Mucosa of gallbladder (tissue), 1 donor: ENCODE measurements around the gene SNRPB. TPM values are rescaled to one million over a fixed set of nuclear protein-coding genes. Genes with fewer than 3 reads are reported as not detected.
A peak's percentile ranks its signal among the peaks of the same experiment; 100 is the strongest.
"Not testable (repeated sequence)": the region's sequence is repeated elsewhere in the genome, so short reads cannot be mapped to it uniquely, and the experiment has no call there.

Experiments
- DNase-seq: peaks from one replicate; pipeline ENCODE4 v3.0.0-alpha.2; 2020; ENCODE audit warnings: low spot score
- total RNA-seq: library from RNA; stranded (reverse); gene quantifications from one replicate; pipeline ENCODE4 v1.2.1, GENCODE V29; 2021
- donor health status: DM: no; HTN: no; CAD: no.

SNRPB gene
- total RNA-seq: 85.8 TPM

- peak; percentile 97 for DNase-seq
These were observed at the start of gene SNRPB for GRCh38 chr20:2470423-2471193. TSS of gene SNRPB (minus strand) at chr20:2470789. CDS start at chr20:2470690, 99 bp downstream.

- no peak for DNase-seq
These were observed 48.7 kb upstream of the SNRPB start for GRCh38 chr20:2519115-2519809.

- no peak for DNase-seq
These were observed 48.0 kb upstream of the SNRPB start for GRCh38 chr20:2518558-2518957.

- no peak for DNase-seq
These were observed 47.5 kb upstream of the SNRPB start for GRCh38 chr20:2518096-2518495.

- DNase-seq: no peak
These were observed 45.8 kb upstream of the SNRPB start for GRCh38 chr20:2516399-2516798.

GRCh38 chr20:2515203-2515602, 44.6 kb upstream of the SNRPB start:
- DNase-seq: no peak

GRCh38 chr20:2509794-2510193, 39.2 kb upstream of the SNRPB start:
- no peak for DNase-seq

- DNase-seq: no peak
These were observed 38.8 kb upstream of the SNRPB start for GRCh38 chr20:2509468-2509781.

GRCh38 chr20:2508631-2509467, 38.3 kb upstream of the SNRPB start, which contains the start of gene ZNF343:
TSS of gene ZNF343 (minus strand) at chr20:2508915. CDS start at chr20:2493895, 15,020 bp downstream.
- peak; percentile 81 for DNase-seq

GRCh38 chr20:2507875-2508630, 37.5 kb upstream of the SNRPB start:
- no peak for DNase-seq

GRCh38 chr20:2507464-2507863, 36.9 kb upstream of the SNRPB start:
- no peak for DNase-seq

GRCh38 chr20:2506426-2506825, 35.8 kb upstream of the SNRPB start:
- not testable (repeated sequence) for DNase-seq

- DNase-seq: not testable (repeated sequence)
These were observed 34.2 kb upstream of the SNRPB start for GRCh38 chr20:2504803-2505202.

- not testable (repeated sequence) for DNase-seq
These were observed 32.3 kb upstream of the SNRPB start for GRCh38 chr20:2502808-2503384.

- no peak for DNase-seq
These were observed 15.1 kb upstream of the SNRPB start for GRCh38 chr20:2485661-2486060.

GRCh38 chr20:2485080-2485479, 14.5 kb upstream of the SNRPB start:
- DNase-seq: no peak

- no peak for DNase-seq
These were observed 12.9 kb upstream of the SNRPB start for GRCh38 chr20:2483504-2483903.

- no peak for DNase-seq
These were observed 9.8 kb upstream of the SNRPB start for GRCh38 chr20:2480381-2480780.

GRCh38 chr20:2476742-2477615, 6.4 kb upstream of the SNRPB start:
- no peak for DNase-seq
